Peyer's patch (tissue), 4 donors: ENCODE data around the gene PIEZO2. TPM values are rescaled to one million over a fixed set of nuclear protein-coding genes. Genes with fewer than 3 reads are reported as not detected.
A peak's percentile ranks its signal among the peaks of the same experiment; 100 is the strongest.

Experiments
- DNase-seq, 3 donors: peaks; one replicate each; pipeline ENCODE4 v3.0.0-alpha.2; 2017 to 2019
- H3K27ac ChIP-seq, 4 donors: fragments of 200-600 bp; sonication (generic); one replicate each; pipeline ENCODE4 v1.5.1; 2016 to 2019
- H3K27me3 ChIP-seq, 2 donors: fragments of 200-600 bp; sonication (generic); one replicate each; pipeline ENCODE4 v1.5.1; 2019
- H3K36me3 ChIP-seq, 3 donors: fragments of 200-600 bp; sonication (generic); one replicate each; pipeline ENCODE4 v1.5.1; 2016 to 2019
- H3K4me1 ChIP-seq, 4 donors: fragments of 200-600 bp; sonication (generic); one replicate each; pipeline ENCODE4 v1.5.1; 2016 to 2019
- H3K4me3 ChIP-seq, 4 donors: fragments of 200-600 bp; sonication (generic); 1 replicate in 3 of 4; 2 replicates in 1 of 4; pipeline ENCODE4 v1.5.1; 2016 to 2019; ENCODE audit warnings: mild to moderate bottlenecking in 1 of 4
- H3K9me3 ChIP-seq, 4 donors: fragments of 200-600 bp; sonication (generic); one replicate each; pipeline ENCODE4 v1.5.1; 2016 to 2019; ENCODE audit warnings: mild to moderate bottlenecking in 1 of 4
- POLR2A ChIP-seq, 2 donors: fragments of 450-650 bp; IDR thresholded peaks; one replicate each; pipeline ENCODE4 v1.5.1; 2017; ENCODE audit warnings: antibody characterized with exemption in 2 of 2, mild to moderate bottlenecking in 2 of 2, moderate library complexity in 2 of 2
- total RNA-seq, 4 donors: library from RNA; depleted of rRNA; stranded (reverse); fragments of >200 nt; gene quantifications; one replicate each; pipeline ENCODE4 v1.1.0, GENCODE V29; 2016
- TF ChIP-seq, protein P1 (sequence below), 6 experiments: fragments of 450-650 bp in 4 of 6; fragments of 200-600 bp in 2 of 6; sonication (generic) in 1 of 6; IDR thresholded peaks; one replicate each; pipeline ENCODE4 v1.5.1; 2017 to 2019; ENCODE audit warnings: antibody characterized with exemption in 6 of 6, mild to moderate bottlenecking in 3 of 6, moderate library complexity in 1 of 6

Gene PIEZO2
- total RNA-seq, 4 donors from 2014 or later, result 0.85 to 5.8 (median 4.5) TPM

DNA sequence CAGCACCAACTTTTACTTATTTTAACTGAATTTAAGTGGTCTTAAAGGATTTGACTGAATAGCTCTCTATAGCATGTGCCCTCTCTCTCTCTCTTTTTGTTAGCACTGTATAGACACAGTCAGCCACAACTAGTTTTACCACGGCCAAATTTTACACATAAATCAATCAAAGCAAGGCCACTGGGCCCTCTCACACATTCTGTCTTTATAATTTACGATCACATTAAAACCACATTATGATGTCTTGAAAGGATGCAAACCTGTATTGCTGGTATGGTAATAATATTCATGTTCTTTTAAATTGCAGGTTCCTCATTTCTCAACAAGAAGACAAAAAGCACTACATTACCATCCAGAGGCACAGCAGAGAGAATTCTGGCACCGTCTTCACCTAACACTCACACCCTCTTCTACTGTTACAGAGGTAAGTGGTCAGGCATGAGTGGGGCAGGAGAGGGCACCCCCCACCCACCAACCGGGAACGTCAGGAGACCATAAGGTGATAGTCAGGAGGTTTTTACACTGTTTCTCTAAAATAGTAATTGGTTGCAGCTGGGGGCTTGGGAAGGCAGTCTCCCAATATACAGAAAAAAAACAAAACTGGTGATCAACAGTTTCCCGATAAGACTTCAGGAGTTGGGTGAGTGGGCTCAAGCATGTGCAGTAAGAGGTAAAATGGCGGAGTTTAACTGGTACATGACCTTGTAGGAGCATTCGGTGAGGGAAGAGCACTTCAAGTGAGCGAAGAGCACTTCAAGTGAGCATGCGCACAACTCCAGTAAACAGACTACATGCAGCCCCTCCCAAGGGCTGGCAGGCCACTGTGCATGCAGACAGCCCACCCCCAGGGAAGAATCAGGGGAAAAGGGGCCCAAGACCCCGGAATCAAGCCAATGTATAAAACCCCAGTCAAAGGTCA is 296.7 kb downstream of the PIEZO2 start:
- no peaks in the 10 kb centered on the region for H3K4me1 ChIP-seq
- DNase-seq, result no peak
- no peaks in the 10 kb centered on the region for H3K27me3 ChIP-seq
- H3K27ac ChIP-seq, result no peak overlapping the region
- no peaks in the 10 kb centered on the region for H3K36me3 ChIP-seq
- TF ChIP-seq, protein P1, sequence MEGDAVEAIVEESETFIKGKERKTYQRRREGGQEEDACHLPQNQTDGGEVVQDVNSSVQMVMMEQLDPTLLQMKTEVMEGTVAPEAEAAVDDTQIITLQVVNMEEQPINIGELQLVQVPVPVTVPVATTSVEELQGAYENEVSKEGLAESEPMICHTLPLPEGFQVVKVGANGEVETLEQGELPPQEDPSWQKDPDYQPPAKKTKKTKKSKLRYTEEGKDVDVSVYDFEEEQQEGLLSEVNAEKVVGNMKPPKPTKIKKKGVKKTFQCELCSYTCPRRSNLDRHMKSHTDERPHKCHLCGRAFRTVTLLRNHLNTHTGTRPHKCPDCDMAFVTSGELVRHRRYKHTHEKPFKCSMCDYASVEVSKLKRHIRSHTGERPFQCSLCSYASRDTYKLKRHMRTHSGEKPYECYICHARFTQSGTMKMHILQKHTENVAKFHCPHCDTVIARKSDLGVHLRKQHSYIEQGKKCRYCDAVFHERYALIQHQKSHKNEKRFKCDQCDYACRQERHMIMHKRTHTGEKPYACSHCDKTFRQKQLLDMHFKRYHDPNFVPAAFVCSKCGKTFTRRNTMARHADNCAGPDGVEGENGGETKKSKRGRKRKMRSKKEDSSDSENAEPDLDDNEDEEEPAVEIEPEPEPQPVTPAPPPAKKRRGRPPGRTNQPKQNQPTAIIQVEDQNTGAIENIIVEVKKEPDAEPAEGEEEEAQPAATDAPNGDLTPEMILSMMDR (IDR thresholded peaks at IDR 0.05), result no peak
- TF ChIP-seq POLR2A (IDR thresholded peaks at IDR 0.05), result no peak
- no peaks in the 10 kb centered on the region for H3K9me3 ChIP-seq
- no peak overlapping the region for H3K4me3 ChIP-seq

DNA sequence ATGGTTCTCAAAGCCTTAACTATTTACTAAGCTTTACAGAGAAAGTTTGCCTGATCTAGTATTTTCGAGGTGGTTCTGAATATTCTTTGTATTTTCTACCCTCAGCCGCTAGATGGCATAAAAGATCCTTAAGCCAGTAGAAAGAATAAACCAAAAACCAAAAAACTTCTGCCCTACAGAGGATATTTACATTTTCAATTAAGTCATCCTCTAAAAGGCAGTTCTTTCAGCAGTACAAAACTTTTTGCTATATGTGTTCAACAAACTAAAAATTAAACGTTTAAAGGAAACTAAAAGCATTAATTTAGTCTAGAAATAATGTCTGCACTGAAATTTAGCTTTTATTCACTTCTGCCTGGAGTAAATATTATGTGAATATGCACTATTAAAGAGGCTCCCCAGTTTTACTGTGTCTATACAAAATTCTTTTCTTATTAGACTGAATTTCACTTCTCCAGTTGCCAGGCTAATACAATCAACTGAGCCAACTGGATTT is 297.5 kb downstream of the PIEZO2 start:
- TF ChIP-seq, protein P1 (IDR thresholded peaks at IDR 0.05), result peak in 5 of 6 experiments; percentile 59 to 72 (median 67)
- no peak for TF ChIP-seq POLR2A (IDR thresholded peaks at IDR 0.05)
- DNase-seq, result no peak
- Histone ChIP-seq H3K4me1 (no peaks in the 10 kb centered on the region), H3K9me3 (no peaks in the 10 kb centered on the region), H3K4me3 (no peak overlapping the region), H3K27ac (no peak overlapping the region), H3K36me3 (no peaks in the 10 kb centered on the region), H3K27me3 (no peaks in the 10 kb centered on the region)

DNA sequence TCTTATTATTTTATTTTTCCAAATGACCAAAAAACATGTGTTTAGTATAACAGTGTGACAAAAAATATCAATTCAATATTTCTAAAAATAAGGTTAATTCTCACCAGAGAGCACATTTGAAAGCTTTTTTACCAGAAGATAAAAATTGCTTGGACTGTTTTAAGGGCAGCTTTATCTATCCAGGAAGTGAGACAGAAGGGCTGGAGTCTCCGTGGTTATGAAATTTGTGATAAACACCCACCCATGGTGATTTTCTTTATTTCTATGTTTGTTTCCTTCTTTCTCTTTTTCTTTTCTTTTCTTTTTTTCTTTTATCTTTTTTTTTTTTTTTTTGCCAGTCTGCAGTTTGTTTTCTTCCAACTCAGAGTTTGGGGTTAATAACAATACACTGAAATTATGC is 298.5 kb downstream of the PIEZO2 start:
- H3K4me3 ChIP-seq, result no peak overlapping the region
- no peaks in the 10 kb centered on the region for H3K9me3 ChIP-seq
- no peak overlapping the region for H3K27ac ChIP-seq
- H3K4me1 ChIP-seq, result no peaks in the 10 kb centered on the region
- DNase-seq, result no peak
- no peaks in the 10 kb centered on the region for H3K27me3 ChIP-seq
- TF ChIP-seq POLR2A (IDR thresholded peaks at IDR 0.05), result no peak
- TF ChIP-seq, protein P1 (IDR thresholded peaks at IDR 0.05), result no peak
- no peaks in the 10 kb centered on the region for H3K36me3 ChIP-seq

DNA sequence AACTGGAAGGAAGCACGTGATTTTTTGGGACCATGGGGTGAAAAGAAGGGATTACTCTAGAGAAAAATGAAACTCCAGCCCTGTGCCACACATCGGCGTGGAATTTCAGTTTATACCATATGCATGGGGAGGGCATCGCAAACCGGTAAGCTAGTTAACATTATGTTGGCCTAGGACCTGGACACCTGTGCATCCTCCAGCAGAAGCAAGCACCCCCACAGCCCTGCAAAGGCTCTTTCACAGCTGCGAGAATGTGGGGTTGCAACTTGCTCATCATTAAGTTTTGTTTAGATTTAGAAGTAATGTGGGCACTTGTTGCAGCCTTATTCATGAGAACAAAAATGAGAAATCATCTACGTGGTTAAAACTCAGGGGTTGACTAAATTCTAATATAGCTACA is 299.2 kb downstream of the PIEZO2 start:
- TF ChIP-seq, protein P1 (IDR thresholded peaks at IDR 0.05), result no peak
- TF ChIP-seq POLR2A (IDR thresholded peaks at IDR 0.05), result no peak
- Histone ChIP-seq H3K9me3 (no peaks in the 10 kb centered on the region), H3K36me3 (no peaks in the 10 kb centered on the region), H3K27ac (no peak overlapping the region), H3K4me3 (no peak overlapping the region), H3K27me3 (no peaks in the 10 kb centered on the region), H3K4me1 (no peaks in the 10 kb centered on the region)
- DNase-seq, result no peak

DNA sequence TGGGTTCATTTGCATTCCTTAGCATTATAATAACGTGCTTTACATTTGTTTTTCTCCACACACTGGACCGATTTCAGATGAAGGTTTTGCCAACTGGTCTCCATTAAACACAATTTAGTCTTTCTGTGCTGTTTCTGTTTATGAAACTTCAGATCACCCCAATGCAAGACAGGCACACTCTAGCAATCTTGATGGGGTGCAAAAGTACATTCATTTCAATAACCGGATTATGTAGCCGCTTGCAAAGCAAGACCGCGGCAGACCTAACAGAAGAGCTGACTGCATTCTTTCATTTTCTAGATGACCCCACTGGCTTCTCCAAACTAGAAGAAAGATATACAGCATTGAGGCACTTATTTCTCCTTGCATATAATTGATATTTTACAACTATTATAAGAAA is 301.5 kb downstream of the PIEZO2 start:
- Histone ChIP-seq H3K4me1 (no peaks in the 10 kb centered on the region), H3K27me3 (no peaks in the 10 kb centered on the region), H3K4me3 (no peak overlapping the region), H3K36me3 (no peaks in the 10 kb centered on the region), H3K9me3 (no peaks in the 10 kb centered on the region), H3K27ac (no peak overlapping the region)
- TF ChIP-seq, protein P1 (IDR thresholded peaks at IDR 0.05), result no peak
- no peak for TF ChIP-seq POLR2A (IDR thresholded peaks at IDR 0.05)
- no peak for DNase-seq
